Tibial artery (tissue), 4 donors: ENCODE results near the gene ZNRF3.
A peak's percentile ranks its signal among the peaks of the same experiment; 100 is the strongest.

Source experiments
- DNase-seq, 2 donors: peaks; one replicate each; pipeline ENCODE4 v3.0.0-alpha.2; 2019
- H3K27ac ChIP-seq, 2 donors: fragments of 200-600 bp; sonication (generic) in 1 of 2; 1 replicate in 1 of 2; 2 replicates in 1 of 2; pipeline ENCODE4 v1.5.1; 2018 to 2019; ENCODE audit warnings: mild to moderate bottlenecking in 1 of 2
- H3K27me3 ChIP-seq, 2 donors: fragments of 200-600 bp; sonication (generic) in 1 of 2; one replicate each; pipeline versions ENCODE4 v1.5.1 to v1.6.0; 2016 to 2019
- H3K36me3 ChIP-seq, 3 donors: fragments of 200-600 bp; sonication (generic) in 2 of 3; one replicate each; pipeline ENCODE4 v1.5.1; 2016 to 2019; ENCODE audit warnings: mild to moderate bottlenecking in 2 of 3
- H3K4me1 ChIP-seq, 4 donors: fragments of 200-600 bp; sonication (generic) in 2 of 4; 1 replicate in 3 of 4; 2 replicates in 1 of 4; pipeline ENCODE4 v1.5.1; 2016 to 2019
- H3K4me3 ChIP-seq, 2 donors: fragments of 200-600 bp; sonication (generic) in 1 of 2; 1 replicate in 1 of 2; 2 replicates in 1 of 2; pipeline ENCODE4 v1.5.1; 2018 to 2019; ENCODE audit warnings: mild to moderate bottlenecking in 2 of 2
- H3K9me3 ChIP-seq, 3 donors: fragments of 200-600 bp; sonication (generic) in 1 of 3; one replicate each; pipeline ENCODE4 v1.5.1; 2016 to 2019
- CTCF ChIP-seq, 2 experiments: fragments of 200-600 bp in 1 of 2; fragments of 450-650 bp in 1 of 2; IDR thresholded peaks; one replicate each; pipeline ENCODE4 v1.5.1; 2017 to 2019; ENCODE audit warnings: antibody characterized with exemption in 2 of 2, mild to moderate bottlenecking in 1 of 2, moderate library complexity in 1 of 2
- intact Hi-C: fragments of 100-400 bp; cut with DNase I; formaldehyde crosslinking; loops from one replicate; pipeline ENCODE4 v1.15.0; 2023; ENCODE audit warnings: low total_unique reads

ZNRF3 gene

GRCh38 chr22:28892175-28892731, 8.9 kb downstream of the ZNRF3 start:
- no peak for TF ChIP-seq CTCF (IDR thresholded peaks at IDR 0.05)
- intact Hi-C loops, result no loop called here
- Histone ChIP-seq H3K4me3 (no peak overlapping the region), H3K36me3 (no peaks in the 10 kb centered on the region), H3K27ac (no peak overlapping the region), H3K27me3 (no peaks in the 10 kb centered on the region), H3K9me3 (no peaks in the 10 kb centered on the region), H3K4me1 (peaks cover 0 to 7% (median 0%) of the 10 kb centered on the region in 4 donors)
- peak in 1 of 2 donors; percentile 11 for DNase-seq

- H3K27ac ChIP-seq, result no peak overlapping the region
- intact Hi-C loops, result no loop called here
- H3K27me3 ChIP-seq, result no peaks in the 10 kb centered on the region
- no peaks in the 10 kb centered on the region for H3K36me3 ChIP-seq
- no peak overlapping the region for H3K4me3 ChIP-seq
- no peaks in the 10 kb centered on the region for H3K9me3 ChIP-seq
- H3K4me1 ChIP-seq, result peaks cover 0 to 8% (median 3%) of the 10 kb centered on the region in 4 donors
- TF ChIP-seq CTCF (IDR thresholded peaks at IDR 0.05), result no peak
- DNase-seq, result peak in 1 of 2 donors; percentile 9
Observed at GRCh38 chr22:28893810-28894209, 10.4 kb downstream of the ZNRF3 start.

- H3K9me3 ChIP-seq, result no peaks in the 10 kb centered on the region
- peaks cover 0 to 13% (median 3%) of the 10 kb centered on the region in 4 donors for H3K4me1 ChIP-seq
- no peak overlapping the region for H3K27ac ChIP-seq
- peak in 1 of 2 donors; percentile 49 for DNase-seq
- intact Hi-C loops, result no loop called here
- no peaks in the 10 kb centered on the region for H3K36me3 ChIP-seq
- TF ChIP-seq CTCF (IDR thresholded peaks at IDR 0.05), result no peak
- H3K4me3 ChIP-seq, result no peak overlapping the region
- H3K27me3 ChIP-seq, result no peaks in the 10 kb centered on the region
Observed at GRCh38 chr22:28894334-28894733, 11.0 kb downstream of the ZNRF3 start.

DNA sequence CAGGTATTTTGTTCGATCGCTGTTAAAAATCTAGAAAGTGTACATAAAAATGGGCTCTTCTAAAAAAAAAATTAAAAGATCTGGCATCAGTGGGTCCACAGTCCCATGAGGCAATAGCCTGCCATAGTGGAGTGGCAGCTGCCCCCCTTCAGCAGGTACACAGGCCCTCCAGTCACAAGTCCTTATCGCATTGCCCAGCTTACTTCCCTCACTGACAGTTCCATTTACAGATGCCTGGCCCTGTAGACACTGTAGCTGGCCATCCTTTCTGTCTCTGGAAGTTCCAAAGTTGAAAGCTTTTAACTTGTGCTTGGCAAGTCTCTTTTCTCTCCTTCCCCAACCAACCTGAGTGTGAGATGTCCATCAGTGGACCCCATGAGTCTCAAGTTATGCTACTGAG, 11.4 kb downstream of the ZNRF3 start:
- Histone ChIP-seq H3K4me3 (no peak overlapping the region), H3K27ac (no peak overlapping the region), H3K36me3 (no peaks in the 10 kb centered on the region), H3K27me3 (no peaks in the 10 kb centered on the region), H3K9me3 (no peaks in the 10 kb centered on the region), H3K4me1 (peaks cover 0 to 16% (median 3%) of the 10 kb centered on the region in 4 donors)
- peak in 1 of 2 donors; percentile 3 for DNase-seq
- intact Hi-C loops, result no loop called here
- no peak for TF ChIP-seq CTCF (IDR thresholded peaks at IDR 0.05)

GRCh38 chr22:28896611-28897010, 13.2 kb downstream of the ZNRF3 start:
- no peaks in the 10 kb centered on the region for H3K9me3 ChIP-seq
- no peak overlapping the region for H3K27ac ChIP-seq
- no peak overlapping the region for H3K4me3 ChIP-seq
- intact Hi-C loops, result no loop called here
- peaks cover 0 to 25% (median 6%) of the 10 kb centered on the region in 4 donors for H3K4me1 ChIP-seq
- H3K27me3 ChIP-seq, result no peaks in the 10 kb centered on the region
- H3K36me3 ChIP-seq, result no peaks in the 10 kb centered on the region
- no peak for DNase-seq
- no peak for TF ChIP-seq CTCF (IDR thresholded peaks at IDR 0.05)

DNA sequence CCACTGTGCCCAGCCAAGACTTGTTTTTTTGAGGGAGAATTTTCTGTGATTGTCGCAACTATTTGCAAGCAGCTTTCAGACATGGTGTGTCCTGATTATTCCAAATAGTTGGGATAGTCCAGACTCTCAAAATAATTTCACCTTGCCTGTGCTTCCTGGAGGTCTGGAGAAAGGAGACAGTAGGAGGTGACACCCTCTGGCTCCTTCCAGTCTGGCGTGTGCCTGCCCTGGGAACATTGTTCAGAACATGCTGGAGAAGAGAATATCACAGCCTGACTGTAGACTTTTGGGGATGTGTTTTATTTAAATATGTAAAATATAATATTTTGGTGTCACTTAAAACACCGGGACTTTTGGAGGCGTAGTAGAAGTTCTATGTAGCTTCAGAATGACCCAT, 14.9 kb downstream of the ZNRF3 start:
- peaks cover 0 to 39% (median 16%) of the 10 kb centered on the region in 4 donors for H3K4me1 ChIP-seq
- no peak overlapping the region for H3K4me3 ChIP-seq
- H3K27ac ChIP-seq, result peak overlapping the region in 1 of 2 donors; percentile 33
- no peaks in the 10 kb centered on the region for H3K36me3 ChIP-seq
- no peak for TF ChIP-seq CTCF (IDR thresholded peaks at IDR 0.05)
- peak in 1 of 2 donors; percentile 3 for DNase-seq
- no peaks in the 10 kb centered on the region for H3K27me3 ChIP-seq
- no peaks in the 10 kb centered on the region for H3K9me3 ChIP-seq
- intact Hi-C loops, result no loop called here
